ENCODE results near the gene PDE11A.

DNA sequence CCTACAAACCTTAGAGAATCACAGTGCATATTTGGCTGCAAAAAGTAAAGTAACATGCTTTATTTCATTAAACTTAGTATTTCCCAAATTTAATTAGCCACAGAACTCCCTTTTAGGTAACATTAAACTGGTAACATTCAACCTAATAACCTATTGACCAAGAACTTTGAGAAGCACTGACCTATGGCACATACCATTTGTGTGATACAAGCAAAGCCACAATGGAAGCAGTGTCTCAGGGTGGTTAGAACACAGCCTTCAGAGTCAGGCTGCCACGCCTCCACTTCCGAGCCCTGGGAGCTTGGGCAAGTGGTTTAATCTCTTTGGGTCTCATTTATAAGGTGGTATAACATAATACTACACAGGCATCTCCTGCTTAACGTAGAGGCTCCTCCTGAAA, 301.4 kb downstream of the PDE11A start:
- TF ChIP-seq, protein P1, sequence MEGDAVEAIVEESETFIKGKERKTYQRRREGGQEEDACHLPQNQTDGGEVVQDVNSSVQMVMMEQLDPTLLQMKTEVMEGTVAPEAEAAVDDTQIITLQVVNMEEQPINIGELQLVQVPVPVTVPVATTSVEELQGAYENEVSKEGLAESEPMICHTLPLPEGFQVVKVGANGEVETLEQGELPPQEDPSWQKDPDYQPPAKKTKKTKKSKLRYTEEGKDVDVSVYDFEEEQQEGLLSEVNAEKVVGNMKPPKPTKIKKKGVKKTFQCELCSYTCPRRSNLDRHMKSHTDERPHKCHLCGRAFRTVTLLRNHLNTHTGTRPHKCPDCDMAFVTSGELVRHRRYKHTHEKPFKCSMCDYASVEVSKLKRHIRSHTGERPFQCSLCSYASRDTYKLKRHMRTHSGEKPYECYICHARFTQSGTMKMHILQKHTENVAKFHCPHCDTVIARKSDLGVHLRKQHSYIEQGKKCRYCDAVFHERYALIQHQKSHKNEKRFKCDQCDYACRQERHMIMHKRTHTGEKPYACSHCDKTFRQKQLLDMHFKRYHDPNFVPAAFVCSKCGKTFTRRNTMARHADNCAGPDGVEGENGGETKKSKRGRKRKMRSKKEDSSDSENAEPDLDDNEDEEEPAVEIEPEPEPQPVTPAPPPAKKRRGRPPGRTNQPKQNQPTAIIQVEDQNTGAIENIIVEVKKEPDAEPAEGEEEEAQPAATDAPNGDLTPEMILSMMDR (conservative IDR thresholded peaks at IDR 0.05; ENCODE audit: low read depth in 2 of 2), result no peak
- no peak for TF ChIP-seq POLR2AphosphoS5 (IDR thresholded peaks at IDR 0.05; ENCODE audit: low read depth)
- TF ChIP-seq, protein P2, sequence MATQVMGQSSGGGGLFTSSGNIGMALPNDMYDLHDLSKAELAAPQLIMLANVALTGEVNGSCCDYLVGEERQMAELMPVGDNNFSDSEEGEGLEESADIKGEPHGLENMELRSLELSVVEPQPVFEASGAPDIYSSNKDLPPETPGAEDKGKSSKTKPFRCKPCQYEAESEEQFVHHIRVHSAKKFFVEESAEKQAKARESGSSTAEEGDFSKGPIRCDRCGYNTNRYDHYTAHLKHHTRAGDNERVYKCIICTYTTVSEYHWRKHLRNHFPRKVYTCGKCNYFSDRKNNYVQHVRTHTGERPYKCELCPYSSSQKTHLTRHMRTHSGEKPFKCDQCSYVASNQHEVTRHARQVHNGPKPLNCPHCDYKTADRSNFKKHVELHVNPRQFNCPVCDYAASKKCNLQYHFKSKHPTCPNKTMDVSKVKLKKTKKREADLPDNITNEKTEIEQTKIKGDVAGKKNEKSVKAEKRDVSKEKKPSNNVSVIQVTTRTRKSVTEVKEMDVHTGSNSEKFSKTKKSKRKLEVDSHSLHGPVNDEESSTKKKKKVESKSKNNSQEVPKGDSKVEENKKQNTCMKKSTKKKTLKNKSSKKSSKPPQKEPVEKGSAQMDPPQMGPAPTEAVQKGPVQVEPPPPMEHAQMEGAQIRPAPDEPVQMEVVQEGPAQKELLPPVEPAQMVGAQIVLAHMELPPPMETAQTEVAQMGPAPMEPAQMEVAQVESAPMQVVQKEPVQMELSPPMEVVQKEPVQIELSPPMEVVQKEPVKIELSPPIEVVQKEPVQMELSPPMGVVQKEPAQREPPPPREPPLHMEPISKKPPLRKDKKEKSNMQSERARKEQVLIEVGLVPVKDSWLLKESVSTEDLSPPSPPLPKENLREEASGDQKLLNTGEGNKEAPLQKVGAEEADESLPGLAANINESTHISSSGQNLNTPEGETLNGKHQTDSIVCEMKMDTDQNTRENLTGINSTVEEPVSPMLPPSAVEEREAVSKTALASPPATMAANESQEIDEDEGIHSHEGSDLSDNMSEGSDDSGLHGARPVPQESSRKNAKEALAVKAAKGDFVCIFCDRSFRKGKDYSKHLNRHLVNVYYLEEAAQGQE (IDR thresholded peaks at IDR 0.05; ENCODE audit: unreplicated experiment), result no peak
- TF ChIP-seq ZNF331 (CRISPR knock-in tag; IDR thresholded peaks at IDR 0.05; ENCODE audit: low read depth), result no peak
- TF ChIP-seq EZH2 (IDR thresholded peaks at IDR 0.05; ENCODE audit: low read depth, unreplicated experiment), result no peak
- no peak for TF ChIP-seq CREB1 (CRISPR knock-in tag; IDR thresholded peaks at IDR 0.05; ENCODE audit: low read depth)
- TF ChIP-seq EZH2phosphoT487 (IDR thresholded peaks at IDR 0.05; ENCODE audit: unreplicated experiment), result no peak
- no peak for TF ChIP-seq JUNB (IDR thresholded peaks at IDR 0.05; ENCODE audit: unreplicated experiment)
- TF ChIP-seq, protein P3, sequence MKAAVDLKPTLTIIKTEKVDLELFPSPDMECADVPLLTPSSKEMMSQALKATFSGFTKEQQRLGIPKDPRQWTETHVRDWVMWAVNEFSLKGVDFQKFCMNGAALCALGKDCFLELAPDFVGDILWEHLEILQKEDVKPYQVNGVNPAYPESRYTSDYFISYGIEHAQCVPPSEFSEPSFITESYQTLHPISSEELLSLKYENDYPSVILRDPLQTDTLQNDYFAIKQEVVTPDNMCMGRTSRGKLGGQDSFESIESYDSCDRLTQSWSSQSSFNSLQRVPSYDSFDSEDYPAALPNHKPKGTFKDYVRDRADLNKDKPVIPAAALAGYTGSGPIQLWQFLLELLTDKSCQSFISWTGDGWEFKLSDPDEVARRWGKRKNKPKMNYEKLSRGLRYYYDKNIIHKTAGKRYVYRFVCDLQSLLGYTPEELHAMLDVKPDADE (IDR thresholded peaks at IDR 0.05), result no peak
- TF ChIP-seq, protein P4, sequence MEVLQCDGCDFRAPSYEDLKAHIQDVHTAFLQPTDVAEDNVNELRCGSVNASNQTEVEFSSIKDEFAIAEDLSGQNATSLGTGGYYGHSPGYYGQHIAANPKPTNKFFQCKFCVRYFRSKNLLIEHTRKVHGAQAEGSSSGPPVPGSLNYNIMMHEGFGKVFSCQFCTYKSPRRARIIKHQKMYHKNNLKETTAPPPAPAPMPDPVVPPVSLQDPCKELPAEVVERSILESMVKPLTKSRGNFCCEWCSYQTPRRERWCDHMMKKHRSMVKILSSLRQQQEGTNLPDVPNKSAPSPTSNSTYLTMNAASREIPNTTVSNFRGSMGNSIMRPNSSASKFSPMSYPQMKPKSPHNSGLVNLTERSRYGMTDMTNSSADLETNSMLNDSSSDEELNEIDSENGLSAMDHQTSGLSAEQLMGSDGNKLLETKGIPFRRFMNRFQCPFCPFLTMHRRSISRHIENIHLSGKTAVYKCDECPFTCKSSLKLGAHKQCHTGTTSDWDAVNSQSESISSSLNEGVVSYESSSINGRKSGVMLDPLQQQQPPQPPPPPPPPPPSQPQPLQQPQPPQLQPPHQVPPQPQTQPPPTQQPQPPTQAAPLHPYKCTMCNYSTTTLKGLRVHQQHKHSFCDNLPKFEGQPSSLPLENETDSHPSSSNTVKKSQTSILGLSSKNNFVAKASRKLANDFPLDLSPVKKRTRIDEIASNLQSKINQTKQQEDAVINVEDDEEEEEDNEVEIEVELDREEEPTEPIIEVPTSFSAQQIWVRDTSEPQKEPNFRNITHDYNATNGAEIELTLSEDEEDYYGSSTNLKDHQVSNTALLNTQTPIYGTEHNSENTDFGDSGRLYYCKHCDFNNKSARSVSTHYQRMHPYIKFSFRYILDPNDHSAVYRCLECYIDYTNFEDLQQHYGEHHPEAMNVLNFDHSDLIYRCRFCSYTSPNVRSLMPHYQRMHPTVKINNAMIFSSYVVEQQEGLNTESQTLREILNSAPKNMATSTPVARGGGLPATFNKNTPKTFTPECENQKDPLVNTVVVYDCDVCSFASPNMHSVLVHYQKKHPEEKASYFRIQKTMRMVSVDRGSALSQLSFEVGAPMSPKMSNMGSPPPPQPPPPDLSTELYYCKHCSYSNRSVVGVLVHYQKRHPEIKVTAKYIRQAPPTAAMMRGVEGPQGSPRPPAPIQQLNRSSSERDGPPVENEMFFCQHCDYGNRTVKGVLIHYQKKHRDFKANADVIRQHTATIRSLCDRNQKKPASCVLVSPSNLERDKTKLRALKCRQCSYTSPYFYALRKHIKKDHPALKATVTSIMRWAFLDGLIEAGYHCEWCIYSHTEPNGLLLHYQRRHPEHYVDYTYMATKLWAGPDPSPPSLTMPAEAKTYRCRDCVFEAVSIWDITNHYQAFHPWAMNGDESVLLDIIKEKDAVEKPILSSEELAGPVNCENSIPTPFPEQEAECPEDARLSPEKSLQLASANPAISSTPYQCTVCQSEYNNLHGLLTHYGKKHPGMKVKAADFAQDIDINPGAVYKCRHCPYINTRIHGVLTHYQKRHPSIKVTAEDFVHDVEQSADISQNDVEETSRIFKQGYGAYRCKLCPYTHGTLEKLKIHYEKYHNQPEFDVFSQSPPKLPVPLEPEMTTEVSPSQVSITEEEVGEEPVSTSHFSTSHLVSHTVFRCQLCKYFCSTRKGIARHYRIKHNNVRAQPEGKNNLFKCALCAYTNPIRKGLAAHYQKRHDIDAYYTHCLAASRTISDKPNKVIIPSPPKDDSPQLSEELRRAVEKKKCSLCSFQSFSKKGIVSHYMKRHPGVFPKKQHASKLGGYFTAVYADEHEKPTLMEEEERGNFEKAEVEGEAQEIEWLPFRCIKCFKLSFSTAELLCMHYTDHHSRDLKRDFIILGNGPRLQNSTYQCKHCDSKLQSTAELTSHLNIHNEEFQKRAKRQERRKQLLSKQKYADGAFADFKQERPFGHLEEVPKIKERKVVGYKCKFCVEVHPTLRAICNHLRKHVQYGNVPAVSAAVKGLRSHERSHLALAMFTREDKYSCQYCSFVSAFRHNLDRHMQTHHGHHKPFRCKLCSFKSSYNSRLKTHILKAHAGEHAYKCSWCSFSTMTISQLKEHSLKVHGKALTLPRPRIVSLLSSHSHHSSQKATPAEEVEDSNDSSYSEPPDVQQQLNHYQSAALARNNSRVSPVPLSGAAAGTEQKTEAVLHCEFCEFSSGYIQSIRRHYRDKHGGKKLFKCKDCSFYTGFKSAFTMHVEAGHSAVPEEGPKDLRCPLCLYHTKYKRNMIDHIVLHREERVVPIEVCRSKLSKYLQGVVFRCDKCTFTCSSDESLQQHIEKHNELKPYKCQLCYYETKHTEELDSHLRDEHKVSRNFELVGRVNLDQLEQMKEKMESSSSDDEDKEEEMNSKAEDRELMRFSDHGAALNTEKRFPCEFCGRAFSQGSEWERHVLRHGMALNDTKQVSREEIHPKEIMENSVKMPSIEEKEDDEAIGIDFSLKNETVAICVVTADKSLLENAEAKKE (CRISPR knock-in tag; IDR thresholded peaks at IDR 0.05), result no peak
